ENCODE data around the gene PCARE. TPM values are rescaled to one million over a fixed set of nuclear protein-coding genes. Genes with fewer than 3 reads are reported as not detected.

PCARE gene
- polyA plus RNA-seq, 1 donor from 2014 or later, result not detected

GRCh38 chr2:29016504-29016903 is 57.8 kb downstream of the PCARE start:
- no peaks in the 10 kb centered on the region for H3K9me3 Mint-ChIP-seq
- peak overlapping the region in 1 of 3 donors; percentile 37 for H3K27ac Mint-ChIP-seq
- H3K36me3 Mint-ChIP-seq, result no peaks in the 10 kb centered on the region
- H3K4me3 Mint-ChIP-seq, result no peak overlapping the region
- peaks cover 22 to 30% (median 23%) of the 10 kb centered on the region in 3 donors for H3K4me1 Mint-ChIP-seq
- H3K27me3 Mint-ChIP-seq, result peaks cover 2% of the 10 kb centered on the region

GRCh38 chr2:29015701-29016470 is 58.4 kb downstream of the PCARE start:
- H3K4me3 Mint-ChIP-seq, result peak overlapping the region in 2 of 4 donors; percentile 49 to 84
- H3K9me3 Mint-ChIP-seq, result no peaks in the 10 kb centered on the region
- H3K27ac Mint-ChIP-seq, result peak overlapping the region in 2 of 3 donors; percentile 90 to 98
- H3K27me3 Mint-ChIP-seq, result peaks cover 2% of the 10 kb centered on the region
- peaks cover 24 to 34% (median 26%) of the 10 kb centered on the region in 3 donors for H3K4me1 Mint-ChIP-seq
- no peaks in the 10 kb centered on the region for H3K36me3 Mint-ChIP-seq

- H3K27ac Mint-ChIP-seq, result peak overlapping the region; percentile 38 to 98 (median 91)
- H3K27me3 Mint-ChIP-seq, result no peaks in the 10 kb centered on the region
- no peaks in the 10 kb centered on the region for H3K9me3 Mint-ChIP-seq
- H3K36me3 Mint-ChIP-seq, result no peaks in the 10 kb centered on the region
- H3K4me3 Mint-ChIP-seq, result peak overlapping the region; percentile 40 to 90 (median 68)
- peaks cover 25 to 34% (median 26%) of the 10 kb centered on the region in 3 donors for H3K4me1 Mint-ChIP-seq
Observed at GRCh38 chr2:29014811-29015421, 59.4 kb downstream of the PCARE start.

GRCh38 chr2:29014331-29014730 is 60.0 kb downstream of the PCARE start:
- peaks cover 25 to 34% (median 26%) of the 10 kb centered on the region in 3 donors for H3K4me1 Mint-ChIP-seq
- H3K4me3 Mint-ChIP-seq, result peak overlapping the region; percentile 40 to 90 (median 68)
- H3K27me3 Mint-ChIP-seq, result no peaks in the 10 kb centered on the region
- peak overlapping the region; percentile 38 to 98 (median 91) for H3K27ac Mint-ChIP-seq
- no peaks in the 10 kb centered on the region for H3K36me3 Mint-ChIP-seq
- H3K9me3 Mint-ChIP-seq, result no peaks in the 10 kb centered on the region

GRCh38 chr2:29013057-29013780 is 61.1 kb downstream of the PCARE start:
- Mint-ChIP-seq H3K4me1 (peaks cover 25 to 34% (median 26%) of the 10 kb centered on the region in 3 donors), H3K4me3 (no peak overlapping the region), H3K27ac (peak overlapping the region in 1 of 3 donors; percentile 98), H3K9me3 (no peaks in the 10 kb centered on the region), H3K27me3 (no peaks in the 10 kb centered on the region), H3K36me3 (no peaks in the 10 kb centered on the region)

- Mint-ChIP-seq H3K27ac (peak overlapping the region in 2 of 3 donors; percentile 91 to 96), H3K27me3 (no peaks in the 10 kb centered on the region), H3K4me1 (peaks cover 25 to 34% (median 26%) of the 10 kb centered on the region in 3 donors), H3K4me3 (no peak overlapping the region), H3K36me3 (no peaks in the 10 kb centered on the region), H3K9me3 (no peaks in the 10 kb centered on the region)
Observed at GRCh38 chr2:29012211-29012681, 62.1 kb downstream of the PCARE start.

Other genes with a start within 250 kb of the PCARE start
- 20.0 TPM for gene TRMT61B, start 204.2 kb downstream of the PCARE start, polyA plus RNA-seq
- 38.0 TPM for gene WDR43, start 179.9 kb downstream of the PCARE start, polyA plus RNA-seq
- 0.28 TPM for gene TOGARAM2, start 93.2 kb downstream of the PCARE start, polyA plus RNA-seq
- 13.3 TPM for gene CLIP4, start 40.9 kb upstream of the PCARE start, polyA plus RNA-seq